H1 (cell line): Measurements from ENCODE around the gene ACSF2. TPM values are rescaled to one million over a fixed set of nuclear protein-coding genes. Genes with fewer than 3 reads are reported as not detected.

Experiments used
- ATF3 ChIP-seq: IDR thresholded peaks from 2 replicates; pipeline ENCODE4 v1.6.1; 2011; ENCODE audit warnings: low read depth, mild to moderate bottlenecking, low read length; ENCODE audit not compliant: insufficient read depth
- CHD7 ChIP-seq: fragments of 300-600 bp; sonication (generic); IDR thresholded peaks from 2 replicates; pipeline ENCODE4 v1.7.1; 2012; ENCODE audit warnings: low read length, moderate library complexity, mild to moderate bottlenecking, inconsistent platforms; ENCODE audit not compliant: insufficient replicate concordance
- EP300 ChIP-seq, 2 experiments: IDR thresholded peaks; 1 replicate in 1 of 2; 2 replicates in 1 of 2; pipeline ENCODE4 v1.6.1; 2011 to 2012; ENCODE audit warnings: low read depth in 2 of 2, low read length in 2 of 2, mild to moderate bottlenecking in 2 of 2, borderline replicate concordance in 1 of 2, inconsistent platforms in 1 of 2, moderate library complexity in 1 of 2
- FOSL1 ChIP-seq: IDR thresholded peaks from 2 replicates; pipeline ENCODE4 v1.6.1; 2011; ENCODE audit warnings: mild to moderate bottlenecking, low read depth, low read length, moderate library complexity; ENCODE audit not compliant: insufficient read depth
- NRF1 ChIP-seq: IDR thresholded peaks from 2 replicates; pipeline ENCODE4 v1.6.1; 2011; ENCODE audit warnings: mild to moderate bottlenecking, low read depth, low read length, improper control_type of control experiment
- RXRA ChIP-seq: IDR thresholded peaks from 2 replicates; pipeline ENCODE4 v1.6.1; 2011; ENCODE audit warnings: low read depth, mild to moderate bottlenecking, low read length, moderate library complexity; ENCODE audit not compliant: insufficient read depth
- SIRT6 ChIP-seq: IDR thresholded peaks from one replicate; pipeline ENCODE4 v1.7.1; 2012; ENCODE audit warnings: low read length, inconsistent platforms
- SIX5 ChIP-seq: IDR thresholded peaks from 2 replicates; pipeline ENCODE4 v1.6.1; 2011; ENCODE audit warnings: mild to moderate bottlenecking, low read depth, low read length
- TAF7 ChIP-seq: optimal IDR thresholded peaks from 2 replicates; pipeline ENCODE3; 2011; ENCODE audit warnings: low read depth, mild to moderate bottlenecking, inconsistent platforms, low read length, moderate library complexity, borderline replicate concordance
- TCF12 ChIP-seq: IDR thresholded peaks from 2 replicates; pipeline ENCODE4 v1.6.1; 2011; ENCODE audit warnings: low read depth, mild to moderate bottlenecking, low read length
- polyA plus RNA-seq, 7 experiments: library from polyadenylated mRNA; depleted of rRNA in 3 of 7; stranded (reverse) in 5 of 7; unstranded in 2 of 7; fragments of >200 nt in 5 of 7; fragments of 200-250 nt in 2 of 7; gene quantifications; 1 replicate in 5 of 7; 2 replicates in 1 of 7; 4 replicates in 1 of 7; pipeline versions ENCODE4 v1.2.1 to v1.2.3, GENCODE V29; 2011 to 2013; ENCODE audit warnings: missing spikeins in 2 of 7, mixed read lengths in 2 of 7
- total RNA-seq: library from RNA; stranded (reverse); fragmentation: NEBNext Ultra II Directional; extraction: Animal tissue kit (Norgen Biotek cat#: 25700); gene quantifications from 2 replicates; pipeline ENCODE4 v1.2.1, GENCODE V29; 2021

Gene ACSF2
- total and polyA plus RNA-seq, 2 of the 8 experiments (the other 6 are each of a cell fraction or from before 2014, with no cell fraction given): 14.5 to 16.3 TPM

GRCh38 chr17:50445730-50446325, 19.8 kb downstream of the ACSF2 start (continued):
- TF ChIP-seq EP300 (IDR thresholded peaks at IDR 0.05; ENCODE audit: borderline replicate concordance in 1 of 2, low read depth in 2 of 2, low read length in 2 of 2) (no peak), TAF7 (no peak), NRF1 (no peak), FOSL1 (no peak), SIX5 (no peak), RXRA (no peak), TCF12 (no peak), ATF3 (no peak), SIRT6 (no peak), CHD7 (no peak)
- TF ChIP-seq, all 59 proteins: peak for 0
